Activated naive CD8-positive, alpha-beta T cell treated with anti-CD3 and anti-CD28 coated beads for 36 hours (primary cell): ENCODE results near the gene PRMT1. TPM values are rescaled to one million over a fixed set of nuclear protein-coding genes. Genes with fewer than 3 reads are reported as not detected.
"Not testable (repeated sequence)": the region's sequence is repeated elsewhere in the genome, so short reads cannot be mapped to it uniquely, and the experiment has no call there.

ENCODE experiments used
- DNase-seq: peaks from one replicate; pipeline ENCODE4 v3.0.0; 2021
- H3K27ac Mint-ChIP-seq: one replicate; pipeline ENCODE4 v1.8.0; 2022; ENCODE audit warnings: mild to moderate bottlenecking, moderate library complexity, mixed read lengths
- H3K27me3 Mint-ChIP-seq: one replicate; pipeline ENCODE4 v1.8.0; 2022; ENCODE audit warnings: mild to moderate bottlenecking, mixed read lengths
- H3K36me3 Mint-ChIP-seq: one replicate; pipeline ENCODE4 v1.8.0; 2021; ENCODE audit warnings: mild to moderate bottlenecking, mixed read lengths
- H3K4me1 Mint-ChIP-seq: one replicate; pipeline ENCODE4 v1.8.0; 2021; ENCODE audit warnings: mixed read lengths
- H3K4me3 Mint-ChIP-seq: one replicate; pipeline ENCODE4 v1.8.0; 2022; ENCODE audit warnings: mild to moderate bottlenecking, moderate library complexity, mixed read lengths
- H3K9me3 Mint-ChIP-seq: one replicate; pipeline ENCODE4 v1.8.0; 2022; ENCODE audit warnings: mixed read lengths
- total RNA-seq, 2 experiments: library from RNA; stranded (reverse); gene quantifications; one replicate each; pipeline ENCODE4 v1.2.3, GENCODE V29; 2021

The PRMT1 gene
- 100 to 1,000 TPM; 538 to 547 TPM for total RNA-seq

GRCh38 chr19:49677231-49677900, at the start of gene PRMT1:
PRMT1 (plus strand) TSS chr19:49677271; CDS start chr19:49677281, 10 bp downstream.
- H3K36me3 Mint-ChIP-seq, result peaks cover 26% of the 10 kb centered on the region
- peaks cover 4% of the 10 kb centered on the region for H3K27me3 Mint-ChIP-seq
- peak within 1 kb of the TSS; percentile 94 for H3K4me3 Mint-ChIP-seq
- H3K27ac Mint-ChIP-seq, result peak within 1 kb of the TSS; percentile 99
- peaks cover 21% of the 10 kb centered on the region for H3K4me1 Mint-ChIP-seq
- peak; percentile 68 for DNase-seq
- no peaks in the 10 kb centered on the region for H3K9me3 Mint-ChIP-seq

DNA sequence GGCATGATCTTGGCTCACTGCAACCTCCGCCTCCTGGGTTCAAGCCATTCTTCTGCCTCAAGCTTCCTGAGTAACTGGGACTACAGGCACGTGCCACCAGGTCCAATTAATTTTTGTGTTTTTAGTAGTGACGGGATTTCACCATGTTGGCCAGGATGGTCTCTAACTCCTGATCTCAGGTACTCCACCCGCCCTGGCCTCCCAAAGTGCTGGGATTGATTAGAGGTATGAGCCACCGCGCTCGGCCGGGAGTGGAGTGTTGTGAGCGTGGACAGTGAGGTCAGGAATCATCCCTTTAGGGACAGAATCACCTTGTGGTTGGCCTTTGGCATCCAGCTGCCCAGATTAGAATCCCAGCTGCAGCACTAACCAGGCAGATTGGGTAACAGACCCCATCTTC, 47.4 kb upstream of the PRMT1 start:
- no peaks in the 10 kb centered on the region for H3K27me3 Mint-ChIP-seq
- no peaks in the 10 kb centered on the region for H3K9me3 Mint-ChIP-seq
- peaks cover 6% of the 10 kb centered on the region for H3K36me3 Mint-ChIP-seq
- peak overlapping the region; percentile 28 for H3K27ac Mint-ChIP-seq
- no peaks in the 10 kb centered on the region for H3K4me1 Mint-ChIP-seq
- DNase-seq, result no peak
- no peak overlapping the region for H3K4me3 Mint-ChIP-seq

DNA sequence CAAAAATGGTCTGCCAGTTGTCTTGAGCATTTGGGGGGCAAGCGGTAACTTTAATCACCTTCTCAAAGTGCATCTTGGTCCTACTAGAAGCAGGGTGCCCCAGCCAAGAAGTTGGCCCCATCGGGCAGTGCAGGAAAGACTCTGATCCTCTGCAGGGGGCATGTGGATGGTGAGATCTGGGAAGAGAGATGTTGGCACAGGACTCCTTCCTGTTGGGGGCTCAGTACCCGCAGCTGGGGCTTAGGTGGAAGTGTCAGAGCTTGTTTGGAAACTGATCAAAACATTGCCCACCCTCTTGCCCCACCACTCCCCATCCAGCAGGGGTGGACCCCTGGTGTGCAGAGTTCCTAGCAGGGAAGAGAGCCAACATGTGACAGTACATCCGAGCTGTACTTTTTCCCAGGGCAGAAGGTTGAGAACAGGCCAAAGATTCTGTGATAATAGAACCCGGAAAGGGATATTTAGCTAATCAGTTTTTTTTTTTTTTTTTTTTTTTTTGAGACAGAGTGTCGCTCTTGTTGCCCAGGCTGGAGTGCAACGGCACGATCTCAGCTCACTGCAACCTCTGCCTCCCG, 46.0 kb upstream of the PRMT1 start:
- no peak for DNase-seq
- H3K9me3 Mint-ChIP-seq, result no peaks in the 10 kb centered on the region
- H3K4me3 Mint-ChIP-seq, result no peak overlapping the region
- H3K27ac Mint-ChIP-seq, result no peak overlapping the region
- peaks cover 6% of the 10 kb centered on the region for H3K36me3 Mint-ChIP-seq
- H3K27me3 Mint-ChIP-seq, result no peaks in the 10 kb centered on the region
- no peaks in the 10 kb centered on the region for H3K4me1 Mint-ChIP-seq

GRCh38 chr19:49631610-49632192, 45.4 kb upstream of the PRMT1 start:
- DNase-seq, result no peak
- H3K27ac Mint-ChIP-seq, result peak overlapping the region; percentile 16
- H3K4me1 Mint-ChIP-seq, result no peaks in the 10 kb centered on the region
- H3K36me3 Mint-ChIP-seq, result peaks cover 6% of the 10 kb centered on the region
- no peak overlapping the region for H3K4me3 Mint-ChIP-seq
- H3K9me3 Mint-ChIP-seq, result no peaks in the 10 kb centered on the region
- no peaks in the 10 kb centered on the region for H3K27me3 Mint-ChIP-seq

GRCh38 chr19:49632576-49632975, 44.5 kb upstream of the PRMT1 start:
- no peaks in the 10 kb centered on the region for H3K27me3 Mint-ChIP-seq
- H3K4me1 Mint-ChIP-seq, result peaks cover 1% of the 10 kb centered on the region
- H3K27ac Mint-ChIP-seq, result no peak overlapping the region
- H3K36me3 Mint-ChIP-seq, result peaks cover 3% of the 10 kb centered on the region
- no peak overlapping the region for H3K4me3 Mint-ChIP-seq
- DNase-seq, result no peak
- H3K9me3 Mint-ChIP-seq, result no peaks in the 10 kb centered on the region

DNA sequence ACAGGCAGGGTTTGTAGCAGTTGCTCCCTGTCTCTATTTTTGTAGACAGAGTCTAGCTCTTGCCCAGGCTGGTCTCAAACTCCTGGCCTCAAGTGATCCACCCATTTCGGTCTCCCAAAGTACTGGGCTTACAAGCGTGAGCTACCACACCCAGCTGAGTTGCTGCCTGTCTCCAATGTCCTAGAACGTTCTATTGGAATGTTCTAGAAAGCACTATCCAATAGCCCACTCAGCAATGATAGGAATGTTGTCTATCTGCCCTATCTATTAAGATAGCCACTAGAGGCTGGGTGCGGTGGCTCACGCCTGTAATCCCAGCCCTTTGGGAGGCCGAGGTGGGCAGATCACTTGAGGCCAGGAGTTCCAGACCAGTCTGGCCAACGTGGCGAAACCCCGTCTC, 43.8 kb upstream of the PRMT1 start:
- H3K36me3 Mint-ChIP-seq, H3K27me3 Mint-ChIP-seq, DNase-seq, H3K27ac Mint-ChIP-seq, H3K4me3 Mint-ChIP-seq, H3K9me3 Mint-ChIP-seq, H3K4me1 Mint-ChIP-seq: not testable (repeated sequence)

- H3K4me1 Mint-ChIP-seq, result peaks cover 20% of the 10 kb centered on the region
- H3K4me3 Mint-ChIP-seq, result no peak overlapping the region
- no peak for DNase-seq
- no peak overlapping the region for H3K27ac Mint-ChIP-seq
- no peaks in the 10 kb centered on the region for H3K9me3 Mint-ChIP-seq
- H3K36me3 Mint-ChIP-seq, result peaks cover 2% of the 10 kb centered on the region
- no peaks in the 10 kb centered on the region for H3K27me3 Mint-ChIP-seq
Observed at GRCh38 chr19:49635530-49636232, 41.4 kb upstream of the PRMT1 start.

DNA sequence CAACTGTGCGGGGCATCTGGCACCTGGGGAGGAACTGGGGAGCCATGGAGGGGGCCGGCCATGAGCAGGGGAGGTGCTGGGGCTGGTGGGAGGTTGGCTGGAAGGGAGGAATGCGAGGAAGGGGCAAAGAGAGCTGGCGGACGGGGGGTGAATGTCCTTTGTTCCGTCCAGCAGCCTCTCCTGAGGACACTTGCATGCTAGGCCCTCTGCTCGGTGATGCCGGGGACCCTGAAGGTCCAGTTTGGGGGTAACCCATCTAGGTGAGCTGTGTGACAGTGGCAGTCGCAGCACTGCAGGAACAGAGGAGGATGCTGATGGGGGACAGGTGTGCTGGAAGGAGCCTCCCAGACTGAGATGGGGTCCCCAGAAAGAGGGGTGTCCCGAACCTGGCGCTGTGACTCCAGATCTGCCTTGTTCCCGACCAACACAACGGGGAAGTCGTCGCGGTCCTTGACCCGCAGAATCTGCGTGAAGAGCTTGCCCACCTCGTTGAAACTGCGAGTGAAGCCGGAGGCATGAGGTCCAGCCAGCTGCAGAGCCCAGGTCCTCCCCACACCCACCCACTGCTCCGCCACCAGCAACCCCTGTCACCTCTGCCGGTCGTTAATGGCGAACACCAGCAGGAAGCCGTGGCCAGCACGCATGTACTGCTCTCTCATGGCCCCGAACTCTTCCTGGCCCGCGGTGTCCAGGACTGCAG, 40.7 kb upstream of the PRMT1 start:
- Mint-ChIP-seq H3K27me3 (no peaks in the 10 kb centered on the region), H3K9me3 (no peaks in the 10 kb centered on the region), H3K27ac (no peak overlapping the region), H3K4me3 (no peak overlapping the region), H3K36me3 (peaks cover 5% of the 10 kb centered on the region), H3K4me1 (peaks cover 24% of the 10 kb centered on the region)
- DNase-seq, result no peak

GRCh38 chr19:49637821-49638738, 39.0 kb upstream of the PRMT1 start:
- H3K4me3 Mint-ChIP-seq, result peak overlapping the region; percentile 45
- H3K9me3 Mint-ChIP-seq, result no peaks in the 10 kb centered on the region
- DNase-seq, result no peak
- H3K27ac Mint-ChIP-seq, result no peak overlapping the region
- no peaks in the 10 kb centered on the region for H3K27me3 Mint-ChIP-seq
- H3K4me1 Mint-ChIP-seq, result peaks cover 31% of the 10 kb centered on the region
- H3K36me3 Mint-ChIP-seq, result peaks cover 11% of the 10 kb centered on the region

DNA sequence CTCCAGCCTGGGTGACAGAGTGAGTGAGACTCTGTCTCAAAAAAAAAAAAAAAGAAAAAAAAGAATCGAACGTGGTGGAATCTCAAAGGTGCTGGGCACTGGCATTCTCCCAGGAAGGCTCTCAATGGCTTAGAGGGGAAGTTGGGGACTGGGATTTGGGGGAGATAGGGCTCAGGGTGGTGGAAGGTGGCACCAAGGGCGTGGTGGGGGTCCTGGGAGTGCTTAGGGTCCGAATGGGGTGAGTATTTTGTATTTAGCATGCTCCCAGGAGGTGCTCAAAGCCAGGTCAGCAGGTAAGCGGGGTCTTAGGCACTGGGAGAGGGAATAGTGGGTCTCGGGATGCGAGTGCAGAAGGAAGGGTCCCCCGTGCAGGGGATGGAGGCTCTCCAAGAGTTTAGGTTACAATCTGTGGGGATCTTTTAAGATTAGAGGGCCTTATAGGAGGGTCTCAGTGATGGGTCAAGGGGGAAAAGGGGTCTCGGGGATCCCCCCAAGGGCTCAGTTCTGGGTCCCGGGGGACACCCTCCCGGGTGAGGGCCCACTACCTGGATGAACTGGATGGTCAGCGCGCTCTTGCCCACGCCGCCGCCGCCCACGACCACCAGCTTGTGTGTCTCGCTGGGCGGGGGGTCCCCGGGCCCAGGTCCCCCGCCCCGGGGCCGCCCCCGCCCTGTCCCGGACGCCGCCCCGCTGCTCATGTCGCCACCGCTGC, 37.5 kb upstream of the PRMT1 start:
- H3K36me3 Mint-ChIP-seq, result peaks cover 16% of the 10 kb centered on the region

DNA sequence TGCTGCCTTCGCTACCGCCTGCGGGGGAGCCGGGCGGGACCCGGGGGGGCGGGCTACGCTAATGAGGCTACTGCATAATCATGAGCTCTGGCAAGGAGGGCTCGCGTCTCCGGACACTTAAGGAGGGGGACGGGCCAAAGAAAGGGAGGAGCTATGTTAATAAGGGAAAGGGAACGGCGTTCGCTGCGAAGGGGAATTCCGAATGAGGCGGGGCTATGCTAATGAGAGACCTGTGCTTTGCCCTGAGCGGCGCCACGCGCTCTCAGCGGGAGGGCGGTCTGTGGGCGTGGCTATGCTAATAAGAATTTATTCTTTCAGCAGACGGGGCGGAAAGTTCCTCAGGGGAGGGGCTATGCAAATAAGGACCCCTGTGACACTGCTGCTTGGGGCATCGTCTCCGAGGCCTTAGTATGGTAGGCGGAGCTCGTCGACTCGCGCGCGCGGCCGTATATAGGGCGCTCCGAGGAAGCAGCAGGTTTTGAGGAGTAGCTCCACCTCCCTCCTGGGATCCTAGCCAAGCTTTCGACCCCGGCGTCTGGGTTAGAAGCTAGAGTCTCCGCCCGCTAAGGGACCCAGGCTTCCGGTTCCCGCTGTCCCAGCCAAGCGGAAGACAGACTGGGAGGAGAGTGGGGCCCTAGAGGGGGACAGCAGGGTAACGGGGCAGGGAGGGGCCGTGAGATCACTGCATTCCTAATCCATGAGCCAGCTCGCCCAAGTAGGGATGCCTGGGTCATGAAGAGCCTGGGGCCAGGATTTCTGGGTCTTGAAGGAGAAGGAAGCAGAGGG, 36.8 kb upstream of the PRMT1 start, which contains the start of gene RRAS:
Gene RRAS, minus strand, starts transcription at position 31 of the 786 bp plus-strand sequence. CDS start 45 bp downstream, outside the sequence.
- Mint-ChIP-seq H3K36me3 (peaks cover 16% of the 10 kb centered on the region), H3K9me3 (no peaks in the 10 kb centered on the region), H3K4me3 (peak within 1 kb of the TSS; percentile 100), H3K27me3 (no peaks in the 10 kb centered on the region), H3K27ac (peak within 1 kb of the TSS; percentile 99), H3K4me1 (peaks cover 45% of the 10 kb centered on the region)
- DNase-seq, result peak; percentile 100

More for the DNA sequence above, 37.5 kb upstream of the PRMT1 start:
- peaks cover 43% of the 10 kb centered on the region for H3K4me1 Mint-ChIP-seq
- DNase-seq, result no peak
- peak overlapping the region; percentile 69 for H3K4me3 Mint-ChIP-seq
- no peak overlapping the region for H3K27ac Mint-ChIP-seq
- H3K9me3 Mint-ChIP-seq, result no peaks in the 10 kb centered on the region
- no peaks in the 10 kb centered on the region for H3K27me3 Mint-ChIP-seq

DNA sequence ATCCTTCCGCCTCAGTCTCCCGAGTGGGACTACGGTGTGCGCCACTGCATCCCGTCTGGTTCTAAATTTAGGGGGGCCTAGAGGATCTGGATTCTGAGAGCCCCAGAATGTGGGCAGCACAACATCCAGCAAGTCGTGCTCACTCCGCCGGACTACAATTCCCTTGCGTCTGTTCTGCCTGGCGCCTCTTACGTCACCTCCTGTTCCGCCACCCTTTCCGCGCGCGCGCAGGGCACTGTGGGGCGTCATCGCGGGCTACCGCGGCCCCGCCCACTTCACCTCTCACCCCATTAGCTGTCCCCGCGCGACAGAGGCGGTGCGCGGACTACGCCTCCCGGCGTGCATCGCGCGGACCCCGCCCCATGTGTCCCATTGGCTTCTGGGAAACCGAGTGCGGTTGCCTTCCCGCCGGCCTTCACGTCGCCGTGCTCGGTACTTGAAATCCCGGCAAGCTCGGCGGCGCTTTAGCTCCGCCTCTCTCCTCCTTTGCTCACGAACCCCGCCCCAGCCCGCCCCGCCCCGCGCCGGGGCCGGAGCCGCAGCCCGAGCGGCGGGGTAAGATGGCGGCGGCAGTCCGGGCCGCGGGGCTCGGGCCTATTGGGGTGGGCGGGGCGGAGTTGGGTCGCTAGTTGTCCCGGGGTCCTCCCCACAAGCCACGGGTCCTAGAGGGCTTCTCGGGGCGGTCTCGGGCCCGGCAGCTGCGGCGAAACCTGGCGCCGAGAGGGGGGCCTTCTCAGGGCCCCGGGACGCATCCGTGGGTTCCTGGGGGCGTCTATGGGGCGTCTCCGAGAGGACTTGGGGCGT, 35.2 kb upstream of the PRMT1 start, which contains the start of gene SCAF1:
Gene SCAF1, plus strand, starts transcription at position 522 of the 804 bp plus-strand sequence. CDS start 2,818 bp downstream, outside the sequence.
- Mint-ChIP-seq H3K27me3 (no peaks in the 10 kb centered on the region), H3K4me1 (peaks cover 45% of the 10 kb centered on the region), H3K9me3 (no peaks in the 10 kb centered on the region), H3K27ac (peak within 1 kb of the TSS; percentile 99), H3K36me3 (peaks cover 20% of the 10 kb centered on the region), H3K4me3 (peak within 1 kb of the TSS; percentile 100)
- DNase-seq, result peak; percentile 100
